Cardiac fibroblast (primary cell): ENCODE results near the gene HMCN2.

ENCODE experiments used
- DNase-seq, 2 donors: peaks; one replicate each; pipeline versions ENCODE4 v3.0.0 to v3.0.0-alpha.2; 2010; ENCODE audit warnings: low read depth in 2 of 2
- H3K4me3 ChIP-seq, 2 donors: replicated peaks in 1 of 2; 1 replicate in 1 of 2; 2 replicates in 1 of 2; pipeline ENCODE4 v1.5.1; 2011; ENCODE audit warnings: low read depth in 2 of 2, low read length in 2 of 2, mild to moderate bottlenecking in 2 of 2, moderate library complexity in 1 of 2
- TF ChIP-seq, protein P1 (sequence below): IDR thresholded peaks from one replicate; pipeline ENCODE4 v1.5.1; 2011; ENCODE audit warnings: low read depth, mild to moderate bottlenecking, low read length, inconsistent platforms

The HMCN2 gene

GRCh38 chr9:130225586-130225985 is 40.0 kb upstream of the HMCN2 start:
- TF ChIP-seq, protein P1, sequence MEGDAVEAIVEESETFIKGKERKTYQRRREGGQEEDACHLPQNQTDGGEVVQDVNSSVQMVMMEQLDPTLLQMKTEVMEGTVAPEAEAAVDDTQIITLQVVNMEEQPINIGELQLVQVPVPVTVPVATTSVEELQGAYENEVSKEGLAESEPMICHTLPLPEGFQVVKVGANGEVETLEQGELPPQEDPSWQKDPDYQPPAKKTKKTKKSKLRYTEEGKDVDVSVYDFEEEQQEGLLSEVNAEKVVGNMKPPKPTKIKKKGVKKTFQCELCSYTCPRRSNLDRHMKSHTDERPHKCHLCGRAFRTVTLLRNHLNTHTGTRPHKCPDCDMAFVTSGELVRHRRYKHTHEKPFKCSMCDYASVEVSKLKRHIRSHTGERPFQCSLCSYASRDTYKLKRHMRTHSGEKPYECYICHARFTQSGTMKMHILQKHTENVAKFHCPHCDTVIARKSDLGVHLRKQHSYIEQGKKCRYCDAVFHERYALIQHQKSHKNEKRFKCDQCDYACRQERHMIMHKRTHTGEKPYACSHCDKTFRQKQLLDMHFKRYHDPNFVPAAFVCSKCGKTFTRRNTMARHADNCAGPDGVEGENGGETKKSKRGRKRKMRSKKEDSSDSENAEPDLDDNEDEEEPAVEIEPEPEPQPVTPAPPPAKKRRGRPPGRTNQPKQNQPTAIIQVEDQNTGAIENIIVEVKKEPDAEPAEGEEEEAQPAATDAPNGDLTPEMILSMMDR, result no peak
- DNase-seq, result no peak
- no peak overlapping the region for H3K4me3 ChIP-seq

DNA sequence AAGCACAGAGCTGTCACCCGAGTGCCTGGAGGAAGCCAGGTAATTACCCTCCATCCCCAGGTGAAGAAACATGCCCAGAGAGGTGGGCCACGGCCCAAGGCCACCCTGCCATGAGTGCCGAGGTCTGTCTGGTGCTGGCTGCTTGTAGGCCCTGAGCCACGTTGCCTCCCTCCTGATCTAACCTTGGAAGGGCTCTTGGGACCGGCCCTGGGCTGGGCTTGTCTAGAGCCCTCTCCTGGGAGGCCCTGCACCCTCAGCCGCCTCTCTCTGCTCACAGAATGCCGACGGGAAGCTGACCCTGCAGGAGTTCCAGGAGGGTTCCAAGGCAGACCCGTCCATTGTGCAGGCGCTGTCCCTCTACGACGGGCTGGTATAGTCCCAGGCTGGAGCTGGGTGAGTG is 39.4 kb upstream of the HMCN2 start:
- no peak overlapping the region for H3K4me3 ChIP-seq
- DNase-seq, result no peak
- TF ChIP-seq, protein P1, result no peak

- no peak for DNase-seq
- TF ChIP-seq, protein P1, result no peak
- no peak overlapping the region for H3K4me3 ChIP-seq
Observed at GRCh38 chr9:130227833-130228232, 37.7 kb upstream of the HMCN2 start.

DNA sequence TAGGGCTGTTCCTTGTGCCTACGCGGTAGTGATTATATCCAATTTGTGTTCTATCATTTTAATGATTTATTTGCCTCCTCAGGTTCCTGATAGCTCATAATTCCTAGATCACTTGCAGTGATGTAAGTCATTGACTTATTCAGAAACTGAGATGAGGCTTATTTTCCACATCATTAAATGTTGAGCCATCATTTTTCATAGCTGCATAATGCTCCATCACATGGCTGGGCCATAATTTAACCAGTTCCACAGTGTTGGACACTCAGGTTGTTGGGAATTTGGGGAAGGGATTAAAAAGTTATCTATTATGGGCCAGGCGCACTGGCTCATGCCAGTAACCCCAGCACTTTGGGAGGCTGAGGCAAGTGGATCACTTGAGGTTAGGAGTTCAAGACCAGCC is 35.8 kb upstream of the HMCN2 start:
- H3K4me3 ChIP-seq, result no peak overlapping the region
- DNase-seq, result no peak
- TF ChIP-seq, protein P1, result no peak

DNA sequence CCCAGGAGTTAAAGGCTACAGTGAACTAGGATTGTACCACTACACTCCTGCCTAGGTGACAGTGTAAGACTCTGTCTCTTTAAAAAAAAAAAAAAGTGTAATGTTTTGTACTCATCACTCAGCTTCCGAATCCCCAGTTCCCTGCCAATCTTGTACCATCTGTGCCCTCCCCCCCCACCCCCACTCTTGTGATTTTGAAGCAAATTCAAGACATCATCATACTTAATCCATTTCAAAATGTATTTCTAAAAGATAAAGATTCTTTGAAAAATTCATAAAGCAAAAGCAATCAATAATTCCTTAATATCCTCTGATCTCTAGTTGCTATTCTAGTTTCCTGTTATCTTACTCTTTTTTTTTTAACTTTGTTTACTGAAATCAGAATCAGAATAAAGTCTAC is 34.9 kb upstream of the HMCN2 start:
- TF ChIP-seq, protein P1, result no peak
- no peak for DNase-seq
- no peak overlapping the region for H3K4me3 ChIP-seq

DNA sequence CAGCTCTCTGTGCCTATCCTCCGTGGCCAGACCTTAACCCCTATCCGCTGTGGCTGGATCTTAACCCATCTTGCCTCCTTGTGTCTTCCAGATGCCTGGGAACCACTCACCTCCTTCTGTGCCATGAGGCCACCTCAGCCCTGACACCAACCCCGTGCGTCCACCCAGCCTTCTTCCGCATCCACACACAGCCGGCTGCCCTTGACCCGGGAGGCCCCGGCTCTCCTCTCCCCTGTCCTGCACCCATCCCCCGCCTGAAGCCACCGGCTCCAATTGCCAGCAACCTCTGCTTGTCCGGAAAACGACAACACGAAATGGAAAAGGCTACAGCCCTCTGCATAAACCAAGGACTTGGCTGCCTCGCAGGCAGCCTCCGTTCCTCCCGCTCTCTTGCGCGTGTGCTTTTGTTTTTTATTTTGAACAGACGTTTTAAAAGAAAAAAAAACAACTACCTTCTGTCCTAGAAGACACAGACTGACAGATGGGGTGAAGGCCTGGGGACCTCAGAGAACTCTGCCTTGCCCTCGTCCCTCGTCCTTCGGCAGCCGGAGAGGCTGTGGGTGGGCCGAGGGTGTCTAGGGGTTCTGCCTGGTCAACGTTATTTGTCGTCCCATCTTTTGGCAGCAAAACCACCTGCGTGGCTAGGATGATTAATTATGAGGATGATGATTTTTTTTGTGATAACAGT is 32.5 kb upstream of the HMCN2 start:
- TF ChIP-seq, protein P1, result no peak
- no peak for DNase-seq
- no peak overlapping the region for H3K4me3 ChIP-seq

- no peak for DNase-seq
- TF ChIP-seq, protein P1, result no peak
- no peak overlapping the region for H3K4me3 ChIP-seq
Observed at GRCh38 chr9:130233587-130233945, 32.0 kb upstream of the HMCN2 start.
